Fibroblast of peridontal ligament (primary cell): ENCODE measurements around the gene TINAG.

Source experiments
- DNase-seq: peaks from one replicate; pipeline ENCODE4 v3.0.0-alpha.2; 2010; ENCODE audit errors: extremely low read depth

The TINAG gene

DNA sequence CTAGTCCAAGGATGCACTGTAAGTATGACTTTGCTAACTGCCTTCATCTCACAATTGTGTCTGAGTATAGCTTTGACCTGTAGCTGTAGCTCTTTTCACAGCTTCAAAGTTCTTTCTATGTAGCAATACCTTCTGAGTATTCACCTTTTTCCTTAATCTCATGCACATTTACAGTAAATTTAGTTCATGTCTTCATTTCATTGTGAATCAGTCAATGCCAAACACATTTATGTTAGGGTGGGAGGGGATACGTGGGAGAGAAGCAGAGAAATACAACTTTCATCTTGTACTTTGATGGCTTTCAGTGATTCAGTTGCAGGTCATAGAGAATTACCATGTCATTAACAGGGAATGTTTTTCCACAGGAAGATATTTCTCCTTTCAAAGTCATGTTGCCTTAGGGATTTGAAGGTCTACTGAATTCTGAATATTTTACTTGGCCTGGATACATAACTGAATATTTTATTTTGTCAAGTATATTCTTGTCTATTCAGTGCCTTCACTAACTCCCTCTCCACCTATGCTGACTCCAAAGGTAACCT lies 119.2 kb downstream of the TINAG start:
- no peak for DNase-seq

DNA sequence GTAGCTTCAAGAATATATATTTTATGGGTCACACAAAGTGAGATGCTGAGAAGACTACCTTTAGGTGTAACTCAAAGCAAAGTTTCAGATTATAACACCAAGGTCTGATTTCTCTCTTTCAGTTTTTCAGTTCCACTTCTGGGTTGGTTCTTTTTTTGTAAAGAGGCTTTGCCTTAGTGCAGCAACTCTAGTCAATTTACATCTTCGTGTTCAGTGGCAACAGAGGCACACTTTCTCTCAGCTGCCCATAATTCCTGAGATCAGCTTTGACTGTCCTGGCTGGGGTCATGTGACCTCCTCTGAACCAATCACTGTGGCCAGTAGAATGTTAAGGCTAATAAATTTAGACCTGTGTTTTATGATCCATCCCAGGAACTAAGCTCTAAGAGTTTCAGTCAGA lies 120.2 kb downstream of the TINAG start:
- DNase-seq, result no peak

DNA sequence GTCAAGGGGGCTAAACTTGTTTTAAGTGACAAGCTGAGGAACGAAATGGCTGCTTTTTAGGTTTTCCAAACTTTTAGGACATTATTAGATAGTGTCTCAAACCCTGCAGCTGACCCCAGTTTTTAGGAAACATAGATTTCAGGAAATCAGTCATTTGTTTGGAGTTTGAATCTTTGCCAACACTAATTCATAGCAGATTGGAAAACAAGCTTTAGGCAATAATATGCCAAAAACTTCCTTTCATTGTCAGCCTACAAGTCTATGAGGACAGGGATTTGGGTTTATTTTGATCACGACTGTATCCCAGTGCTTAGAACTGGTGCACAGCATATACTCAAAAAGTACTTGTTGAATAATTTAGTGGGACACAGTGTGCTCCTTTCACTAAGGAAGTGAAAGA lies 123.2 kb downstream of the TINAG start:
- peak; percentile 89 for DNase-seq
